ENCODE measurements around the gene CWC15.
"Not testable (repeated sequence)": the region's sequence is repeated elsewhere in the genome, so short reads cannot be mapped to it uniquely, and the experiment has no call there.

CWC15 gene

GRCh38 chr11:94948070-94948617 is 25.2 kb downstream of the CWC15 start:
- DNase-seq: no peak

- DNase-seq: no peak
These were observed 26.5 kb downstream of the CWC15 start for GRCh38 chr11:94946812-94947211.

GRCh38 chr11:94941131-94941530 is 32.2 kb downstream of the CWC15 start:
- DNase-seq: no peak

GRCh38 chr11:94939346-94939745 is 34.0 kb downstream of the CWC15 start:
- DNase-seq: no peak

- DNase-seq: no peak
These were observed 35.0 kb downstream of the CWC15 start for GRCh38 chr11:94938095-94939055.

- peak in 1 of 2 donors; percentile 22 for DNase-seq
These were observed 38.5 kb downstream of the CWC15 start for GRCh38 chr11:94934846-94935245.

- DNase-seq: no peak
These were observed 39.0 kb downstream of the CWC15 start for GRCh38 chr11:94934362-94934761.

- DNase-seq: no peak
These were observed 39.9 kb downstream of the CWC15 start for GRCh38 chr11:94933223-94934130.

- no peak for DNase-seq
These were observed 40.9 kb downstream of the CWC15 start for GRCh38 chr11:94932503-94932902.

GRCh38 chr11:94932072-94932471 is 41.3 kb downstream of the CWC15 start:
- not testable (repeated sequence) for DNase-seq

GRCh38 chr11:94928117-94928990 is 45.0 kb downstream of the CWC15 start:
- no peak for DNase-seq

- no peak for DNase-seq
These were observed 46.6 kb downstream of the CWC15 start for GRCh38 chr11:94926698-94927237.

- DNase-seq: no peak
These were observed 47.1 kb downstream of the CWC15 start for GRCh38 chr11:94926271-94926625.

GRCh38 chr11:94925422-94926270 is 47.7 kb downstream of the CWC15 start:
- DNase-seq: no peak

- DNase-seq: peak in 1 of 2 donors; percentile 21
These were observed 48.7 kb downstream of the CWC15 start for GRCh38 chr11:94924612-94925011.

- DNase-seq: no peak
These were observed 49.2 kb downstream of the CWC15 start for GRCh38 chr11:94924171-94924572.

GRCh38 chr11:94923004-94923334 is 50.4 kb downstream of the CWC15 start:
- no peak for DNase-seq

- DNase-seq: no peak
These were observed 50.9 kb downstream of the CWC15 start for GRCh38 chr11:94922321-94923003.

GRCh38 chr11:94920311-94920710 is 53.0 kb downstream of the CWC15 start:
- no peak for DNase-seq

GRCh38 chr11:94913718-94914394 is 59.5 kb downstream of the CWC15 start:
- DNase-seq: not testable (repeated sequence)

Measured in CD4-positive, alpha-beta T cell treated with Interleukin-1 beta for 1 hour (primary cell).